Smooth muscle cell of bladder (primary cell): Measurements from ENCODE around the gene ZNF793. TPM values are rescaled to one million over a fixed set of nuclear protein-coding genes. Genes with fewer than 3 reads are reported as not detected.

Experiments used
- total RNA-seq: library from RNA; depleted of rRNA; stranded (reverse); fragments of >200 nt; gene quantifications from 2 replicates; pipeline ENCODE4 v1.2.3, GENCODE V29; 2014

The ZNF793 gene
- 1.1 and 1.8 TPM in 2 replicates for total RNA-seq

DNA sequence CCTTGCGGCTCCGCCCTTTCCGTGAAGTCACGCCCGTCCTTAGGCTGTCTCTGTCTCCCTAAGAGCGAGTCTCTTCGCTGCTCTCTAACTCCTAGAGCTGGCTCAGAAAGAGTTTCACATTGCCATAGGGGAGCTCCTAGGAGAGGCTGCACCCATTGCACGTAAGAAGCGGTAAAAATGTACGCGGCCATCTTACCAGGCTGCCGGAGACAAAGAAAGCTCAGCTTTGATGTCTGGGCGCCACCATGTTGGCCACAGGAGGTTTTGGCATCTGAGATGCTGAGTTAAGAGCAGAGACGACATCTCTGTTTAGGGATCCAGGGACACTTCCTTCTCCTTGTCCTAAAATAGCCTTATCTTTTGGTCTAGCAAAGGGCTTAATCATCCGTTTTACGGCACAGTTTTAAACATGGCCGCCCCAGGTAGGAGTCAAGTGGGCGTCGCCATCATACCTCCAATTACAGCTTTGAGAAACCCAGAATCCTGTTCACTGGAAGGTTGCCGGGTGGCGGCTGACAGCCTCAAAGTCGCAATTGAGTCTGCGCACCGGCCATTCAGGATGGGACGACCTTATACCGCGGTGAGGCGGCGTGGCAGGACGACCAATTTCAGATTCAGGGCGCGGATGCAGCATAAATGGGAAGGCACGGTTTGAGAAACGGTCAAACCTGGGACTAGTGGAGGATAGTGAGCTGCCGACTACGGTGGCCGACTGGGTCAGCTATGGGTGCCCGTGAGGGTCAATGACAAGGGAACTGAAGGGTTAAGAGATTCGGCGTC is at the start of gene ZNF793:
Gene ZNF793, plus strand, starts transcription at position 553 of the 780 bp plus-strand sequence. CDS start 16,501 bp downstream, outside the sequence.

GRCh38 chr19:37466798-37467607 is 39.7 kb upstream of the ZNF793 start, which contains the start of gene ZNF569:
TSS of gene ZNF569 (minus strand) at chr19:37467444. CDS start at chr19:37444921, 22,523 bp downstream.

DNA sequence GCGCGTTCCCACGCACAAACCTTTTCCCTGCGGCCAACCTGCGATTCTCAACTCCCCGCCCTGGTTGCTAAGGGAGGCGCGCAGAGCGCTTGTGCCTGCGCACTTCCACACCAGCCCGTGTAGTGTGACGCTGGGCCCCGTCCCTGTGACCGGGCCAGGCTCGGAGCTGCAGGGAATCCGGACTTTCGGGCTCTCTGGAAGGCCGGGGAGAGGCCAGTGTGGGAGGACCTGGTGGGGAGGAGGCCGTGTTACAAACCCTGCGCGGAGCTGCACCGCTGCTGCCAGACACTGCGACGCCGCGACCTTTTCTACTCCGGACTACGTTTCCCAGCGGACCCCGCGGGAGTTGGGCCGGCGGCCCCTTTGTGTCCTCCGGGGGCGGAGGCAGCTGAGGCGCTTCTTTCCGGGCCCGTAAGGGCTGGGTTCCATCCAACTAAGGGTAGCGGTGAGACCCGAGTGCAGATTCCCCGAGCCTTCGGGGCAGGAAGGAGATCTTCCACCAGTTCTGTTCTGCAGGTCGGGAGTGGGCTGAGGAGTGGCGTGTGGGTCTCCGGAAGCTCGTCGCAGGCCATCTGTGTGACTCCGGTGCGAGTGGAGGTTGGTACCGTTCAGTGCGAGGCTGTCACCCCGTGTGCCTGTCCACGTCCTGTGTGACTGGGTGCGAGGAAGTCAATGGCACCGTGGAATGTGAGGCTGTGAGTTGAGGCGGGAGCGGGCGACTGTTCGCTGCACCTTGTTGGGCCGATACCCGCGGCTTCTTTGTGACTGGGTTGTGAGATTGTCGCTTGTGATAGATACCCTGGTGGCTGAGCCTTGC is 37.6 kb upstream of the ZNF793 start, which contains the start of gene ZNF570:
Gene ZNF570, plus strand, starts transcription at position 396 of the 817 bp plus-strand sequence. CDS start 999 bp downstream, outside the sequence.

Other genes with a start within 250 kb of the ZNF793 start
- gene ZNF527, start 135.8 kb upstream of the ZNF793 start, total RNA-seq, result 4.1 TPM in 2 replicates
- 5.9 and 7.1 TPM in 2 replicates for gene ZNF569, start 39.5 kb upstream of the ZNF793 start, total RNA-seq
- gene ZNF570, start 37.6 kb upstream of the ZNF793 start, total RNA-seq, result 8.4 and 9.0 TPM in 2 replicates
- gene ZNF571, start 87.9 kb downstream of the ZNF793 start, total RNA-seq, result 2.7 and 5.6 TPM in 2 replicates
- 0.28 and 1.2 TPM in 2 replicates for gene ZNF540, start 87.9 kb downstream of the ZNF793 start, total RNA-seq
- gene ZFP30, start 148.5 kb downstream of the ZNF793 start, total RNA-seq, result 9.8 and 16.3 TPM in 2 replicates
- gene ZNF607, start 212.8 kb downstream of the ZNF793 start, total RNA-seq, result 3.7 and 5.5 TPM in 2 replicates